Panc1 (cell line): ENCODE data around the gene GLTP. TPM values are rescaled to one million over a fixed set of nuclear protein-coding genes. Genes with fewer than 3 reads are reported as not detected.

ENCODE experiments used
- ATAC-seq: fragments of 200-7000 bp; cut with Tn5 transposase; 2 replicates; pipeline ENCODE4 v1.9.1; 2020; ENCODE audit warnings: mild to moderate bottlenecking, moderate library complexity
- BruUV-seq: library from RNA; stranded (reverse); fragments of 400-500 nt; replicated peaks from 2 replicates; lab custom pipeline; 2021; lab: Mats Ljungman, UMichigan
- CTCF ChIA-PET: fragments of 300-600 bp; sonication (Branson Sonifier 250); formaldehyde crosslinking; loops from one replicate; lab custom pipeline; 2022; ENCODE audit warnings: antibody characterized with exemption; lab: Charles Lee
- POLR2A ChIA-PET: fragments of 300-600 bp; sonication (Branson Sonifier 250); formaldehyde crosslinking; loops from one replicate; lab custom pipeline; 2022; ENCODE audit warnings: antibody characterized with exemption; lab: Charles Lee
- DNase-seq: peaks from one replicate; pipeline ENCODE4 v3.0.0-alpha.2; 2010; ENCODE audit warnings: low read depth, low spot score
- H3K27ac ChIP-seq: 2 replicates; pipeline ENCODE4 v1.5.1; 2011; ENCODE audit warnings: mild to moderate bottlenecking, low read length, inconsistent platforms
- H3K27me3 ChIP-seq: fragments of 200-500 bp; sonication (Bioruptor generic); 2 replicates; pipeline ENCODE4 v1.6.0; 2014; ENCODE audit warnings: low read length, inconsistent platforms; ENCODE audit not compliant: control insufficient read depth, insufficient read depth
- H3K36me3 ChIP-seq: fragments of 200-500 bp; sonication (Bioruptor generic); 2 replicates; pipeline ENCODE4 v1.5.1; 2014; ENCODE audit warnings: inconsistent platforms, mild to moderate bottlenecking, low read length, moderate library complexity; ENCODE audit not compliant: control insufficient read depth, insufficient read depth
- H3K4me1 ChIP-seq: 2 replicates; pipeline ENCODE4 v1.5.1; 2011; ENCODE audit warnings: inconsistent platforms, mild to moderate bottlenecking, low read length, moderate library complexity; ENCODE audit not compliant: control insufficient read depth, insufficient read depth
- H3K4me3 ChIP-seq, 2 experiments: 2 replicates each; pipeline ENCODE4 v1.5.1; 2011 to 2012; ENCODE audit warnings: low read depth in 2 of 2, low read length in 2 of 2, mild to moderate bottlenecking in 2 of 2, inconsistent platforms in 1 of 2, moderate library complexity in 1 of 2
- H3K9me3 ChIP-seq: fragments of 200-500 bp; sonication (Bioruptor generic); 2 replicates; pipeline ENCODE4 v1.5.1; 2014; ENCODE audit warnings: low read depth, mild to moderate bottlenecking, inconsistent platforms, low read length, moderate library complexity; ENCODE audit not compliant: control insufficient read depth, insufficient read depth
- POLR2AphosphoS5 ChIP-seq: IDR thresholded peaks from 2 replicates; pipeline ENCODE4 v1.6.1; 2012; ENCODE audit warnings: mild to moderate bottlenecking, low read depth, low read length, moderate library complexity
- REST ChIP-seq, 2 experiments: IDR thresholded peaks; 2 replicates each; pipeline ENCODE4 v1.6.1; 2011 to 2012; ENCODE audit warnings: low read depth in 2 of 2, control low read depth in 1 of 2, low read length in 1 of 2, mild to moderate bottlenecking in 1 of 2, moderate library complexity in 1 of 2; ENCODE audit not compliant: insufficient read depth in 1 of 2
- SIN3A ChIP-seq: IDR thresholded peaks from 2 replicates; pipeline ENCODE4 v1.6.1; 2012; ENCODE audit warnings: low read depth, mild to moderate bottlenecking, low read length, moderate library complexity, borderline replicate concordance; ENCODE audit not compliant: insufficient read depth
- TCF7L2 ChIP-seq: IDR thresholded peaks from 2 replicates; pipeline ENCODE4 v1.6.1; 2011; ENCODE audit warnings: mild to moderate bottlenecking, low read depth, low read length, inconsistent platforms
- in situ Hi-C: cut with HindIII; loops from 2 replicates; pipeline ENCODE4 v1.10.0; 2016; ENCODE audit warnings: low sequenced_read_pairs, low pct_unique_long_range_greater_than_20kb
- intact Hi-C: fragments of 100-400 bp; cut with micrococcal nuclease; formaldehyde crosslinking; loops from one replicate; pipeline ENCODE4 v1.10.0; 2022; ENCODE audit not compliant: unreplicated experiment
- total RNA-seq: library from RNA; stranded (reverse); gene quantifications from one replicate; pipeline ENCODE4 v1.2.1, GENCODE V29; 2021; ENCODE audit not compliant: unreplicated experiment
- TF ChIP-seq, protein P1 (sequence below): fragments of 450-650 bp; IDR thresholded peaks from 2 replicates; pipeline ENCODE4 v1.5.1; 2017; ENCODE audit warnings: mild to moderate bottlenecking

The GLTP gene
- total RNA-seq, 1 experiment from 2014 or later: 24.8 TPM

- Histone ChIP-seq H3K36me3 (no peaks in the 10 kb centered on the region), H3K4me3 (no peak overlapping the region), H3K4me1 (peaks cover 14% of the 10 kb centered on the region), H3K9me3 (no peaks in the 10 kb centered on the region), H3K27ac (no peak overlapping the region), H3K27me3 (no peaks in the 10 kb centered on the region)
- in situ Hi-C loops: no loop called here
- intact Hi-C loops: no loop called here
- no TSS peak for BruUV-seq
- ChIA-PET CTCF (interaction anchor here (0.6 to 1.1 kb wide), 2 partner anchors 13 to 22 kb away, joined by 3 read pairs; no protein-coding TSS in a partner anchor), POLR2A (interaction anchor here (0.6 kb wide), 1 partner anchor 171 kb away, joined by 7 read pairs; no protein-coding TSS in a partner anchor)
- ATAC-seq (no peak), DNase-seq (no peak)
- TF ChIP-seq SIN3A (no peak), POLR2AphosphoS5 (no peak), REST (IDR thresholded peaks at IDR 0.05; ENCODE audit: insufficient read depth in 1 of 2, low read depth in 2 of 2, low read length in 1 of 2) (no peak), TCF7L2 (no peak)
- TF ChIP-seq, protein P1, sequence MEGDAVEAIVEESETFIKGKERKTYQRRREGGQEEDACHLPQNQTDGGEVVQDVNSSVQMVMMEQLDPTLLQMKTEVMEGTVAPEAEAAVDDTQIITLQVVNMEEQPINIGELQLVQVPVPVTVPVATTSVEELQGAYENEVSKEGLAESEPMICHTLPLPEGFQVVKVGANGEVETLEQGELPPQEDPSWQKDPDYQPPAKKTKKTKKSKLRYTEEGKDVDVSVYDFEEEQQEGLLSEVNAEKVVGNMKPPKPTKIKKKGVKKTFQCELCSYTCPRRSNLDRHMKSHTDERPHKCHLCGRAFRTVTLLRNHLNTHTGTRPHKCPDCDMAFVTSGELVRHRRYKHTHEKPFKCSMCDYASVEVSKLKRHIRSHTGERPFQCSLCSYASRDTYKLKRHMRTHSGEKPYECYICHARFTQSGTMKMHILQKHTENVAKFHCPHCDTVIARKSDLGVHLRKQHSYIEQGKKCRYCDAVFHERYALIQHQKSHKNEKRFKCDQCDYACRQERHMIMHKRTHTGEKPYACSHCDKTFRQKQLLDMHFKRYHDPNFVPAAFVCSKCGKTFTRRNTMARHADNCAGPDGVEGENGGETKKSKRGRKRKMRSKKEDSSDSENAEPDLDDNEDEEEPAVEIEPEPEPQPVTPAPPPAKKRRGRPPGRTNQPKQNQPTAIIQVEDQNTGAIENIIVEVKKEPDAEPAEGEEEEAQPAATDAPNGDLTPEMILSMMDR: no peak
These were observed 3.9 kb downstream of the GLTP start for GRCh38 chr12:109876406-109876805.

DNA sequence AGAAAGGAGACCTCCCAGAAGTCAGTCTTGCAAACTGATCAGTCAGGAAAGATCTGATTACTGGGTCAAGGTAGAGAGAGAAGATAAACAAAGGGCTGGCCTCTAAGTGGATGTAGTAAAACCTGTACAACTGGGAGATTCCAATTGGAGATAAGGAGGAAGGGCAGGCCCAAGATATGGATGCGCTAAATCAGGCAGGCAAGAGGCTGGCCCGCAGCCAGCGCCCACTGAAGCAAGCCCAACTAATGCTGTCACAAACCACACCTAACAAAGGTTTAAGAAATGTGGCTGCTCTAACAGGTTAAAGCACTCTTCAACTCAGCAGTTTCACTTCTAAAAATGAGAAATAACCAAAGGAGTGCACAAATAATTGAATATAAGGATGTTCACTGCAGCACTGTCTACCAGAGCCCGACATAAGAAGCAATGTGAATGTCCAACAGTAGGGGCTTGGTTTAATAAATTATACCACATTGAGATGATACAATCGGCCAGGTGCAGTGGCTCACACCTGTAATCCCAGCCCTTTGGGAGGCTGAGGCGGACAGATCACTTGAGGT, 4.7 kb downstream of the GLTP start:
- Histone ChIP-seq H3K9me3 (no peaks in the 10 kb centered on the region), H3K27ac (no peak overlapping the region), H3K27me3 (no peaks in the 10 kb centered on the region), H3K4me1 (peaks cover 14% of the 10 kb centered on the region), H3K36me3 (no peaks in the 10 kb centered on the region), H3K4me3 (no peak overlapping the region)
- CTCF ChIA-PET: interaction anchor here (1.1 kb wide), 1 partner anchor 12 kb away, joined by 3 read pairs; no protein-coding TSS in a partner anchor
- in situ Hi-C loops (no loop called here), intact Hi-C loops (no loop called here)
- POLR2A ChIA-PET: no interaction called here
- no peak for DNase-seq
- ATAC-seq: no peak
- no TSS peak for BruUV-seq
- TF ChIP-seq REST (IDR thresholded peaks at IDR 0.05; ENCODE audit: insufficient read depth in 1 of 2, low read depth in 2 of 2, low read length in 1 of 2) (no peak), POLR2AphosphoS5 (no peak), TCF7L2 (no peak), SIN3A (no peak)
- TF ChIP-seq, protein P1: no peak
